B cell (primary cell): ENCODE measurements around the gene MAP3K13. TPM values are rescaled to one million over a fixed set of nuclear protein-coding genes. Genes with fewer than 3 reads are reported as not detected.

ENCODE experiments used
- ATAC-seq: fragments of 200-7000 bp; cut with Tn5 transposase; one replicate; pipeline ENCODE4 v1.10.0; 2021; ENCODE audit warnings: low read depth, mild to moderate bottlenecking, moderate number of reproducible peaks, moderate library complexity
- CTCF ChIA-PET: fragments of 350-600 bp; sonication (Branson Sonifier 250); formaldehyde crosslinking; loops from one replicate; lab custom pipeline; 2021; ENCODE audit warnings: antibody characterized with exemption, inconsistent platforms; lab: Charles Lee
- POLR2A ChIA-PET: fragments of 350-600 bp; sonication (Branson Sonifier 250); formaldehyde crosslinking; loops from one replicate; lab custom pipeline; 2021; ENCODE audit warnings: antibody characterized with exemption; lab: Charles Lee
- DNase-seq: peaks from one replicate; pipeline ENCODE4 v3.0.0; 2013
- H2AFZ ChIP-seq: 2 replicates; pipeline ENCODE4 v1.6.1; 2012; ENCODE audit warnings: mild to moderate bottlenecking, low read depth, low read length; ENCODE audit not compliant: insufficient read depth, poor library complexity, severe bottlenecking
- H3K27ac ChIP-seq, 2 donors: 1 replicate in 1 of 2; 2 replicates in 1 of 2; pipeline ENCODE4 v1.5.1; 2012 to 2013; ENCODE audit warnings: low read length in 2 of 2, mild to moderate bottlenecking in 2 of 2, moderate library complexity in 1 of 2
- H3K27me3 ChIP-seq, 4 experiments: fragments of 200-600 bp in 1 of 4; sonication (generic) in 1 of 4; replicated peaks in 1 of 4; 1 replicate in 2 of 4; 2 replicates in 2 of 4; pipeline versions ENCODE4 v1.6.1 to v1.7.0; 2013 to 2016; ENCODE audit warnings: low read length in 3 of 4, mild to moderate bottlenecking in 2 of 4, mixed read lengths in 1 of 4, moderate library complexity in 1 of 4; ENCODE audit not compliant: insufficient read depth in 4 of 4, control insufficient read depth in 3 of 4; ENCODE audit errors: control extremely low read depth in 1 of 4
- H3K36me3 ChIP-seq, 2 experiments: replicated peaks in 1 of 2; 1 replicate in 1 of 2; 2 replicates in 1 of 2; pipeline versions ENCODE4 v1.6.1 to v1.7.1; 2013; ENCODE audit warnings: low read length in 1 of 2; ENCODE audit not compliant: insufficient read depth in 2 of 2, control insufficient read depth in 1 of 2; ENCODE audit errors: control extremely low read depth in 1 of 2, extremely low read depth in 1 of 2
- H3K4me1 ChIP-seq, 2 donors: fragments of 200-600 bp in 1 of 2; sonication (generic) in 1 of 2; 1 replicate in 1 of 2; 2 replicates in 1 of 2; pipeline versions ENCODE4 v1.5.1 to v1.6.1; 2013 to 2017; ENCODE audit warnings: low read length in 2 of 2; ENCODE audit not compliant: control insufficient read depth in 2 of 2, insufficient read depth in 2 of 2
- H3K4me2 ChIP-seq: replicated peaks from 2 replicates; pipeline ENCODE3; 2012; ENCODE audit warnings: mild to moderate bottlenecking, low read depth, low read length; ENCODE audit not compliant: poor library complexity, severe bottlenecking
- H3K4me3 ChIP-seq, 5 experiments: fragments of 200-600 bp in 1 of 5; sonication (generic) in 1 of 5; 1 replicate in 3 of 5; 2 replicates in 2 of 5; pipeline versions ENCODE4 v1.5.1 to v1.7.0; 2011 to 2016; ENCODE audit warnings: low read length in 4 of 5, mild to moderate bottlenecking in 4 of 5, low read depth in 2 of 5, control low read depth in 1 of 5, moderate library complexity in 1 of 5; ENCODE audit not compliant: insufficient read depth in 1 of 5; ENCODE audit errors: control extremely low read depth in 1 of 5, extremely low read depth in 1 of 5
- H3K79me2 ChIP-seq: fragments of 200-600 bp; sonication (generic); one replicate; pipeline ENCODE4 v1.6.0; 2016; ENCODE audit warnings: low read length; ENCODE audit not compliant: control insufficient read depth, insufficient read depth
- H3K9ac ChIP-seq: fragments of 200-600 bp; sonication (generic); 2 replicates; pipeline ENCODE4 v1.6.1; 2017; ENCODE audit warnings: mild to moderate bottlenecking, low read length, moderate library complexity
- H3K9me3 ChIP-seq, 3 donors: one replicate each; pipeline versions ENCODE4 v1.6.1 to v1.7.1; 2013; ENCODE audit warnings: low read length in 2 of 3; ENCODE audit not compliant: control insufficient read depth in 2 of 3, insufficient read depth in 1 of 3; ENCODE audit errors: control extremely low read depth in 1 of 3
- H4K20me1 ChIP-seq: 2 replicates; pipeline ENCODE4 v1.6.0; 2012; ENCODE audit warnings: mild to moderate bottlenecking, low read length; ENCODE audit not compliant: insufficient read depth, control insufficient read depth, poor library complexity, severe bottlenecking
- H3K27ac Mint-ChIP-seq: one replicate; pipeline ENCODE4 v1.8.0; 2021; ENCODE audit warnings: mixed read lengths
- H3K27me3 Mint-ChIP-seq: one replicate; pipeline ENCODE4 v1.8.0; 2021; ENCODE audit warnings: mixed read lengths
- H3K4me1 Mint-ChIP-seq: one replicate; pipeline ENCODE4 v1.8.0; 2021; ENCODE audit warnings: mixed read lengths
- H3K4me3 Mint-ChIP-seq: one replicate; pipeline ENCODE4 v1.8.0; 2021; ENCODE audit warnings: mixed read lengths
- H3K9me3 Mint-ChIP-seq: one replicate; pipeline ENCODE4 v1.8.0; 2022; ENCODE audit warnings: mixed read lengths; ENCODE audit not compliant: insufficient read depth
- CTCF ChIP-seq: fragments of 200-600 bp; IDR thresholded peaks from one replicate; pipeline ENCODE4 v1.8.0; 2022; ENCODE audit warnings: antibody characterized with exemption, mild to moderate bottlenecking
- EZH2 ChIP-seq: IDR thresholded peaks from 2 replicates; pipeline ENCODE4 v1.6.1; 2012; ENCODE audit warnings: borderline replicate concordance, low read depth, mild to moderate bottlenecking, moderate library complexity, low read length; ENCODE audit not compliant: insufficient read depth, poor library complexity, severe bottlenecking
- WGBS: methylation state at CpG from one replicate; pipeline ENCODE4 v1.1.5; 2013; ENCODE audit warnings: missing lambda C conversion rate; ENCODE audit not compliant: insufficient coverage; 5-methylcytosine and 5-hydroxymethylcytosine counted together
- intact Hi-C: fragments of 100-400 bp; cut with micrococcal nuclease; formaldehyde crosslinking; loops from one replicate; pipeline ENCODE4 v1.10.0; 2022
- polyA plus RNA-seq: library from polyadenylated mRNA; depleted of rRNA; stranded (reverse); fragments of >200 nt; gene quantifications from 2 replicates; pipeline ENCODE4 v1.2.3, GENCODE V29; 2012
- total RNA-seq, 2 donors: library from RNA; stranded (reverse); fragments of 120-200 nt in 1 of 2; gene quantifications; 1 replicate in 1 of 2; 2 replicates in 1 of 2; pipeline versions ENCODE4 v1.2.3 to v1.2.4, GENCODE V29; 2013 to 2022

Gene MAP3K13
- total and polyA plus RNA-seq, 2 donors (not counting 1 experiment from before 2014, with no cell fraction given), result 5.7 to 9.2 TPM

- Mint-ChIP-seq H3K27ac (no peak overlapping the region), H3K4me3 (no peak overlapping the region), H3K27me3 (no peaks in the 10 kb centered on the region), H3K4me1 (no peaks in the 10 kb centered on the region), H3K9me3 (no peaks in the 10 kb centered on the region)
- TF ChIP-seq CTCF (no peak), EZH2 (no peak)
- Histone ChIP-seq H2AFZ (no peak overlapping the region), H3K79me2 (no peaks in the 10 kb centered on the region), H3K9ac (no peak overlapping the region), H3K27me3 (no peaks in the 10 kb centered on the region), H3K27ac (no peak overlapping the region), H3K4me1 (no peaks in the 10 kb centered on the region), H3K36me3 (no peaks in the 10 kb centered on the region), H3K4me2 (no peak overlapping the region), H3K9me3 (no peaks in the 10 kb centered on the region), H4K20me1 (no peaks in the 10 kb centered on the region), H3K4me3 (no peak overlapping the region)
- intact Hi-C loops, result no loop called here
- WGBS, result no CpG with 5 or more reads among the region's 2 CpGs
- ATAC-seq (no peak), DNase-seq (no peak)
- ChIA-PET POLR2A (no interaction called here), CTCF (interaction anchor here (0.6 kb wide), 2 partner anchors 155 to 381 kb away, joined by 3 to 4 read pairs; no protein-coding TSS in a partner anchor)
Observed at GRCh38 chr3:185457376-185457775, 94.4 kb downstream of the MAP3K13 start.

GRCh38 chr3:185460309-185460708 is 97.4 kb downstream of the MAP3K13 start:
- Histone ChIP-seq H3K4me3 (no peak overlapping the region), H4K20me1 (no peaks in the 10 kb centered on the region), H3K9ac (no peak overlapping the region), H3K79me2 (no peaks in the 10 kb centered on the region), H3K27me3 (no peaks in the 10 kb centered on the region), H3K36me3 (no peaks in the 10 kb centered on the region), H3K4me2 (no peak overlapping the region), H3K4me1 (no peaks in the 10 kb centered on the region), H2AFZ (no peak overlapping the region), H3K27ac (no peak overlapping the region), H3K9me3 (no peaks in the 10 kb centered on the region)
- ChIA-PET POLR2A (no interaction called here), CTCF (no interaction called here)
- TF ChIP-seq CTCF (no peak), EZH2 (no peak)
- WGBS, result 60% methylated on average over 1 of the region's 5 CpGs
- Mint-ChIP-seq H3K27ac (no peak overlapping the region), H3K9me3 (no peaks in the 10 kb centered on the region), H3K4me3 (no peak overlapping the region), H3K4me1 (no peaks in the 10 kb centered on the region), H3K27me3 (no peaks in the 10 kb centered on the region)
- intact Hi-C loops, result no loop called here
- DNase-seq (no peak), ATAC-seq (no peak)
